ENCODE results near the gene MSLN.

MSLN gene

GRCh38 chr16:719815-720446 is 40.6 kb upstream of the MSLN start:
- no peak for DNase-seq (ENCODE audit: extremely low read depth, low read depth)
- peak; percentile 17 for TF ChIP-seq CTCF (IDR thresholded peaks at IDR 0.05; ENCODE audit: low read depth, low read length)

GRCh38 chr16:720447-720989 is 40.0 kb upstream of the MSLN start:
- peak; percentile 21 for TF ChIP-seq CTCF (IDR thresholded peaks at IDR 0.05; ENCODE audit: low read depth, low read length)
- no peak for DNase-seq (ENCODE audit: extremely low read depth, low read depth)

GRCh38 chr16:720990-721764 is 39.4 kb upstream of the MSLN start, which contains the start of gene ANTKMT:
TSS of gene ANTKMT (plus strand) at chr16:721146. CDS start at chr16:721275, 129 bp downstream.
- TF ChIP-seq CTCF (IDR thresholded peaks at IDR 0.05; ENCODE audit: low read depth, low read length): no peak
- no peak for DNase-seq (ENCODE audit: extremely low read depth, low read depth)

- no peak for TF ChIP-seq CTCF (IDR thresholded peaks at IDR 0.05; ENCODE audit: low read depth, low read length)
- DNase-seq (ENCODE audit: extremely low read depth, low read depth): no peak
Measured at GRCh38 chr16:721765-722540, 38.6 kb upstream of the MSLN start.

- TF ChIP-seq CTCF (IDR thresholded peaks at IDR 0.05; ENCODE audit: low read depth, low read length): no peak
- DNase-seq (ENCODE audit: extremely low read depth, low read depth): no peak
Measured at GRCh38 chr16:722835-723633, 37.5 kb upstream of the MSLN start.

- DNase-seq (ENCODE audit: extremely low read depth, low read depth): no peak
- TF ChIP-seq CTCF (IDR thresholded peaks at IDR 0.05; ENCODE audit: low read depth, low read length): no peak
Measured at GRCh38 chr16:723695-724094, 36.8 kb upstream of the MSLN start.
